Fibroblast of the aortic adventitia (primary cell): ENCODE data around the gene ACTR8. TPM values are rescaled to one million over a fixed set of nuclear protein-coding genes. Genes with fewer than 3 reads are reported as not detected.

Source experiments
- DNase-seq: peaks from one replicate; pipeline ENCODE4 v3.0.0-alpha.2; 2010; ENCODE audit warnings: low read depth
- H3K4me3 ChIP-seq: 2 replicates; pipeline ENCODE4 v1.5.1; 2011; ENCODE audit warnings: low read depth, mild to moderate bottlenecking, control low read depth, low read length, moderate library complexity
- CTCF ChIP-seq: IDR thresholded peaks from 2 replicates; pipeline ENCODE4 v1.5.1; 2011; ENCODE audit warnings: mild to moderate bottlenecking, low read length, control low read depth, inconsistent platforms; ENCODE audit not compliant: insufficient read depth
- total RNA-seq: library from RNA; depleted of rRNA; stranded (reverse); fragments of >200 nt; gene quantifications from 2 replicates; pipeline ENCODE4 v1.2.3, GENCODE V29; 2012; ENCODE audit warnings: low replicate concordance

ACTR8 gene
- total RNA-seq, 1 donor, result 29.5 TPM

DNA sequence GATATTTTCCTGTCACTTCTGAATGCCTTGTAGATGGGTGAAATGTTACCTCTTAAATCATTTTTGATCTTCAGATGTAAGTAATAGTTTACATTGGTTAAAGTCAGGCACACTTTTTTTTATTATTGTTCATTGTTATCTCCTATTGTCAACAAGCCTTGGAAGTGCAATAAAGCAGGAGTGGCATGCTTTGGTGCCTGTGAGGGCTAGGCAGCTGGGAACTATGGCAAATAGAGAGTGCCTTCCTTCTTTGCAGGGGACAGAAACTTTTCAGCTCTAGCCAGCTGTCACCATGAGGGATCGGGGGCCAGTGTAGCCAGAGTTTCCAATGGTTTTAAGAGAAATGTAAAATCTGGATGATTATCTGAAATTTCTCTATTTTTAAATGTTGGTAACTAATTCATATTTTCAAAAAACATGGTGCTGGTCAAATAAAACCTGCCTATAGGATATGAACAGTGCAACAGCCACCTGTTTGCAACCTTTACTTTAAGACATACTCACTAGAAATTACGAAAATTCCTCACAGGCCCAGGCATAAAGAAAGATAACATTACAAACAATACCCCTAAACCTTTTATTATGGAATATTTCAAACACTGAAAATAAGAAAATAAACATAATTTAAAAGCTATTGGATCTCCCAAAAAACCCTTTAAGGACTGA lies 18.8 kb upstream of the ACTR8 start:
- TF ChIP-seq CTCF, result no peak
- DNase-seq, result no peak
- no peak overlapping the region for H3K4me3 ChIP-seq

- DNase-seq, result no peak
- no peak overlapping the region for H3K4me3 ChIP-seq
- no peak for TF ChIP-seq CTCF
Observed at GRCh38 chr3:53899750-53900149, 17.8 kb upstream of the ACTR8 start.

- peak overlapping the region; percentile 69 for H3K4me3 ChIP-seq
- TF ChIP-seq CTCF, result no peak
- no peak for DNase-seq
Observed at GRCh38 chr3:53892286-53892637, 10.3 kb upstream of the ACTR8 start.

DNA sequence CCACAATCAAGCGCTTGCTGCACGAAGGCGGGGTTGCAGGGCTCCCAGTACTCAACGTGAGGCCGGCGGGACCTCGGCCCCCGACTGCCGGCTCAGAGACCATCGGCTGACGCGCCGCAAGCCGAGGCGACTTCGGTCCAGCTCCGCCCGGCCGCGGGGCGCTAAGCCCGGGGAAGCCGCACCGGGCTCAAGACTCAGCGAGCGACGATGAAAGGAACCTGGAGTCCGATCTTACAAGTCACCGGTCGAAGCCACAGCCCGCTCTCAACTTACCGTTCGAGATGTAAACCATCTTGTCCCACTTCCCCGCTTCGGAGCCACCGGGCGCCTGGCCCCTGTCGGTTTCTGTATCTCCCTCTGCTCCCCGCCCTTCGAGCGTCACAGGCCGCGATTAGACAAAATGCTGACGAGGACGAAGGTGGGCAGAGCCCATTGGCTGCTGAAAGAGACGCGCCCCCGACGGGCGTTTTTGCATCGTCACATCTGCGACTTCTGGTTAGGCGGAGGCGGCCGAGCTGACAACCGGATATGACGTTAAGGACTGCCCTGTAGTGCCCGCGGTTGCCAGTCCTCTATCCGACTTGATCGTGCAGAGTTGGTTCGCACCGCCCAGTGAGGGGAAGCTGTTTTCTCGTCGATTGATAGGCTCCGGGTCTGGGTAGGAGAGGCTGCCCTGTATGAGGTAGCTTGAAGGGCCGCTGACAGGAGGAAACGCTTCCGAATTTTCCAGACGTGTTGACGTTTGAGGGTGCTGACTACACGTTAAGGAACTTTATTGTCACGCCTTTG lies 9.7 kb upstream of the ACTR8 start, which contains the start of gene SELENOK:
Gene SELENOK, minus strand, starts transcription at position 363 of the 789 bp plus-strand sequence.
- no peak for TF ChIP-seq CTCF
- H3K4me3 ChIP-seq, result peak within 1 kb of the TSS; percentile 95

GRCh38 chr3:53890726-53891475 lies 8.9 kb upstream of the ACTR8 start:
- peak; percentile 47 for DNase-seq
- no peak for TF ChIP-seq CTCF
- peak overlapping the region; percentile 95 for H3K4me3 ChIP-seq

More for the DNA sequence above, 9.7 kb upstream of the ACTR8 start, which contains the start of gene SELENOK:
- peak; percentile 99 for DNase-seq

GRCh38 chr3:53888232-53888631 lies 6.3 kb upstream of the ACTR8 start:
- H3K4me3 ChIP-seq, result no peak overlapping the region
- no peak for DNase-seq
- no peak for TF ChIP-seq CTCF
